Measurements from ENCODE around the gene CHCHD3. TPM values are rescaled to one million over a fixed set of nuclear protein-coding genes. Genes with fewer than 3 reads are reported as not detected.

Gene CHCHD3
- total and polyA plus RNA-seq, 7 experiments from 2014 or later, result 25.6 to 49.7 (median 38.6) TPM

DNA sequence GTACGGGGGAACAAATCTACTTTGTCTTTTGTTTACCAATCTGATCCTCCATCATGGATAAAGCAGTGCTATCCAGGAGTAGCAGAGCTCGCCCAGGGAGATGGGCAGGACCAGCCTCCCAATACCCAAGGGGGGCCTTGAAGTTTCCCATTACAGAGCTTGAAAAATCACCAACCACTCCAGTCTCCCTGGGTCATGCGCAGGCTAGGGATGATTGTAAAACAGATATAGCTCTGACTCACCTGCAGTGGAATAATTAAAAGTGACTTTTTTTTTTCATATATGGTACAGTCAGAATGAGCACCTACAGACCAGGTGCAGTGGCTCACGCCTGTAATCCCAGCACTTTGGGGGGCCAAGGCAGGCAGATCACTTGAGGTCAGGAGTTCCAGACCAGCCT lies 301.1 kb downstream of the CHCHD3 start:
- no peak overlapping the region for H3K4me3 ChIP-seq (ENCODE audit: low read length)
- no peak overlapping the region for H3K4me3 Mint-ChIP-seq
- no peak overlapping the region for H3K27ac ChIP-seq (ENCODE audit: low read depth, low read length)
- H3K36me3 Mint-ChIP-seq, result peaks cover 10 to 21% (median 20%) of the 10 kb centered on the region in 5 donors
- no peak overlapping the region for H3K27ac Mint-ChIP-seq
- H3K4me1 ChIP-seq (ENCODE audit: control insufficient read depth in 2 of 2, insufficient read depth in 2 of 2, low read length in 2 of 2), result peaks cover 0 to 7% of the 10 kb centered on the region in 2 donors
- no peaks in the 10 kb centered on the region for H3K9me3 ChIP-seq (ENCODE audit: control insufficient read depth in 2 of 3, low read length in 3 of 3)
- ChIA-PET POLR2A (no interaction called here), CTCF (no interaction called here)
- H3K9me3 Mint-ChIP-seq, result peaks cover 0 to 7% (median 1%) of the 10 kb centered on the region in 11 donors
- ATAC-seq (no peak), DNase-seq (no peak)
- peaks cover 0 to 8% (median 0%) of the 10 kb centered on the region in 5 donors for H3K27me3 Mint-ChIP-seq
- H3K36me3 ChIP-seq (ENCODE audit: control insufficient read depth in 2 of 3, insufficient read depth in 3 of 3, low read length in 3 of 3), result peaks cover 0 to 7% (median 0%) of the 10 kb centered on the region in 3 experiments
- H3K4me1 Mint-ChIP-seq, result peaks cover 7 to 30% (median 24%) of the 10 kb centered on the region in 7 donors
- intact Hi-C loops (cut with micrococcal nuclease), result no loop called here
- H3K27me3 ChIP-seq (ENCODE audit: control insufficient read depth in 2 of 2, insufficient read depth in 2 of 2, low read length in 2 of 2), result no peaks in the 10 kb centered on the region

DNA sequence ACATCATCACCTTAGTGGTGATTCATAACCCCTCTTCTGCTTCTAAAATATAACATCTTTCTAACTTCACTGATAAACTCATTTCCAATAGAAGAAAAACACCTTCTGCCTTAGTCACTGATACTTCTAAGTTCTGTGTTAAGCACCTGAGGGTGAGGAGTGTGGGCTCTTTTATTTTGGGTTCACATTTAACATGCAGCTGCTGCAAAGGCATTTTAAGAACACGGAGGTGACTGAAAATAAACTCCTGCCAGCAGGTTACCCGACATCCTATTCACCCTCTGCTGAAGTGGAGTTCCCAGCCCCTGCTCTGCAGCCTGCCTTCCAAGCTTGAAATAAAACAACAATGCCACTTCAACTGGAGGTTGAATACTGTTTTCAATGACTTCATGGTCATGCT lies 302.7 kb downstream of the CHCHD3 start:
- intact Hi-C loops (cut with micrococcal nuclease), result loop anchor here in 1 of 2 donors (10.0 kb wide), 1 partner anchor 124 kb away; no protein-coding TSS in a partner anchor
- Histone ChIP-seq H3K27me3 (ENCODE audit: control insufficient read depth in 2 of 2, insufficient read depth in 2 of 2, low read length in 2 of 2) (no peaks in the 10 kb centered on the region), H3K4me3 (ENCODE audit: low read length) (no peak overlapping the region), H3K4me1 (ENCODE audit: control insufficient read depth in 2 of 2, insufficient read depth in 2 of 2, low read length in 2 of 2) (peaks cover 0 to 7% of the 10 kb centered on the region in 2 donors), H3K27ac (ENCODE audit: low read depth, low read length) (no peak overlapping the region), H3K36me3 (ENCODE audit: control insufficient read depth in 2 of 3, insufficient read depth in 3 of 3, low read length in 3 of 3) (peaks cover 0 to 7% (median 0%) of the 10 kb centered on the region in 3 experiments), H3K9me3 (ENCODE audit: control insufficient read depth in 2 of 3, low read length in 3 of 3) (no peaks in the 10 kb centered on the region)
- Mint-ChIP-seq H3K4me3 (no peak overlapping the region), H3K27me3 (peaks cover 0 to 8% (median 0%) of the 10 kb centered on the region in 5 donors), H3K9me3 (peaks cover 0 to 7% (median 1%) of the 10 kb centered on the region in 11 donors), H3K4me1 (peaks cover 7 to 30% (median 24%) of the 10 kb centered on the region in 7 donors), H3K27ac (peak overlapping the region in 4 of 9 donors; percentile 12 to 58 (median 37)), H3K36me3 (peaks cover 4 to 10% (median 6%) of the 10 kb centered on the region in 5 donors)
- ChIA-PET POLR2A (interaction anchor here (1.8 kb wide), 1 partner anchor 8 kb away, joined by 5 read pairs; no protein-coding TSS in a partner anchor), CTCF (no interaction called here)
- ATAC-seq (no peak), DNase-seq (no peak)

- H3K9me3 ChIP-seq (ENCODE audit: control insufficient read depth in 2 of 3, low read length in 3 of 3), result no peaks in the 10 kb centered on the region
- Mint-ChIP-seq H3K4me1 (peaks cover 7 to 30% (median 24%) of the 10 kb centered on the region in 7 donors), H3K9me3 (peaks cover 0 to 7% (median 1%) of the 10 kb centered on the region in 11 donors), H3K36me3 (peaks cover 0 to 7% (median 3%) of the 10 kb centered on the region in 5 donors), H3K27me3 (peaks cover 0 to 8% (median 0%) of the 10 kb centered on the region in 5 donors), H3K27ac (peak overlapping the region in 3 of 9 donors; percentile 12 to 58 (median 52)), H3K4me3 (peak overlapping the region in 2 of 10 donors; percentile 3 to 26)
- H3K27me3 ChIP-seq (ENCODE audit: control insufficient read depth in 2 of 2, insufficient read depth in 2 of 2, low read length in 2 of 2), result no peaks in the 10 kb centered on the region
- H3K36me3 ChIP-seq (ENCODE audit: control insufficient read depth in 2 of 3, insufficient read depth in 3 of 3, low read length in 3 of 3), result peaks cover 0 to 5% (median 0%) of the 10 kb centered on the region in 3 experiments
- intact Hi-C loops (cut with micrococcal nuclease), result loop anchor here in 1 of 2 donors (10.0 kb wide), 1 partner anchor 124 kb away; no protein-coding TSS in a partner anchor
- peaks cover 0 to 7% of the 10 kb centered on the region in 2 donors for H3K4me1 ChIP-seq (ENCODE audit: control insufficient read depth in 2 of 2, insufficient read depth in 2 of 2, low read length in 2 of 2)
- no peak for ATAC-seq
- no peak for DNase-seq
- H3K4me3 ChIP-seq (ENCODE audit: low read length), result no peak overlapping the region
- CTCF ChIA-PET, result no interaction called here
- no peak overlapping the region for H3K27ac ChIP-seq (ENCODE audit: low read depth, low read length)
- POLR2A ChIA-PET, result interaction anchor here (1.8 kb wide), 1 partner anchor 8 kb away, joined by 5 read pairs; no protein-coding TSS in a partner anchor
Measured at GRCh38 chr7:132778761-132779160, 303.1 kb downstream of the CHCHD3 start.

DNA sequence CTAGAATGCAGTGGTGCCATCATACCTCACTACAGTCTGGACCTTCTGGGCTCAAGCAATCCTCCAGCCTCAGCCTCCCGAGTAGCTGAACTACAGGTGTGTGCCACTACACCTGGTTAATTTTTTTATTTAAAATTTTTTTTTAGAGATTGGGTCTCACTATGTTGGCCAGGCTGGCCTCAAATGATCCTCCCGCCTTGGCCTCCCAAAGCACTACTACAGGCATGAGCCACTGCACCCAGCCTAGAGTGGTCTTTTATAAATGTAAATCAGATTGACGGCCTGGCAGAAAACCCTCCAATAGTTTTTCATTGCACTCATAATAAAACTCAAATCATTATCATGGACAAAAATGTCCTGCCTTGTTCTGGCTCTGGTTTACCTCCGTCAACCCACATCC lies 303.9 kb downstream of the CHCHD3 start:
- Histone ChIP-seq H3K4me3 (ENCODE audit: low read length) (no peak overlapping the region), H3K4me1 (ENCODE audit: control insufficient read depth in 2 of 2, insufficient read depth in 2 of 2, low read length in 2 of 2) (peaks cover 0 to 7% of the 10 kb centered on the region in 2 donors), H3K27ac (ENCODE audit: low read depth, low read length) (no peak overlapping the region), H3K27me3 (ENCODE audit: control insufficient read depth in 2 of 2, insufficient read depth in 2 of 2, low read length in 2 of 2) (no peaks in the 10 kb centered on the region), H3K36me3 (ENCODE audit: control insufficient read depth in 2 of 3, insufficient read depth in 3 of 3, low read length in 3 of 3) (no peaks in the 10 kb centered on the region), H3K9me3 (ENCODE audit: control insufficient read depth in 2 of 3, low read length in 3 of 3) (no peaks in the 10 kb centered on the region)
- Mint-ChIP-seq H3K4me3 (peak overlapping the region in 7 of 10 donors; percentile 1 to 74 (median 63)), H3K27me3 (peaks cover 0 to 8% (median 0%) of the 10 kb centered on the region in 5 donors), H3K27ac (peak overlapping the region in 4 of 9 donors; percentile 3 to 63 (median 34)), H3K4me1 (peaks cover 7 to 30% (median 24%) of the 10 kb centered on the region in 7 donors), H3K36me3 (peaks cover 0 to 7% (median 3%) of the 10 kb centered on the region in 5 donors), H3K9me3 (peaks cover 0 to 7% (median 1%) of the 10 kb centered on the region in 11 donors)
- ATAC-seq (no peak), DNase-seq (no peak)
- POLR2A ChIA-PET, result no interaction called here
- intact Hi-C loops (cut with micrococcal nuclease), result loop anchor here in 1 of 2 donors (10.0 kb wide), 1 partner anchor 123 kb away; no protein-coding TSS in a partner anchor
- CTCF ChIA-PET, result no interaction called here

DNA sequence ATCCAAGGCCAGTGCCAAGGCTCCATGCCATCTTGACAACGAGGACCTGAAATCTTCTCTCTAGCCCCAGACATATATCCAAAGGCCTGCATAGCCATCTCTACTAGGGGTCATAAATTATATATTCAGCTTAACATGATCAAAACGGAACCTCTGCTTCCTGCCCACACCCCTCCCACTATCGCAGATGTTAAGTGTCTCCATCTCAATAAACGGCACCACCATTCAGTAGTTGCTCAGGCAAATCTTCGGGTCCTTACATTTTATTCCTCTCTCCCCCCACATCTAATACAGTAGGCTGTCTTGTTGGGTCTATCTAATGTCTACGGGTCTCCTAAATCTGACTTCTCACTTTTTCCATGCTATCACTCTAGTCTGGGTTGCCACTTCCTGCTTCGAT lies 304.5 kb downstream of the CHCHD3 start:
- POLR2A ChIA-PET, result no interaction called here

DNA sequence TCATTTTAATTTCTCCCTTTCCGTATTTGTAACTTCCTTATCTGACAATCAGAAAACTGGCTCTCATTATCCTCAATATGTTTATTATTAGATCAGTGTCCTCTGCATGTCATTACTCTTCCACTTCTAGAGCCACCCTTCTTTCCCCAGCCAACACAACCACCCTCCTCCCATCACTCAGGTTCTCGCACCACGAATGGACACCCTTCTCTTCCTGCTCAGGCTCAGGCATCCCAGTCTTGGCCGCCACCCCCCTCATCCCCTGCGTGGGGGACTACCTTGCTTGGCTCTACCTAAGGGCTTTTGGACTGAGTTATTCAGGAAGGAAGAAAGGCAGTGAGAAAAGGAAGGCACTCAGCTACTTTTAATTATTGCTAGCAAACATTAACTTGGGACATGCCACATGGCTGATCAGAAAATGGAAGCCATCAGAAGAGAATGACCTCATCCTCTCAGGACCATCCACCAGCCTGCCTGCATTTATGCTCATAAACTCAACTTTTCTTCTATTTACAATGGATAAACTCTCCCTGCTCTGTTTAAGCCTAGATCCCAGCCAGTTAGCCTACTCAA lies 305.8 kb downstream of the CHCHD3 start:
- H3K4me1 Mint-ChIP-seq, result peaks cover 13 to 39% (median 33%) of the 10 kb centered on the region in 7 donors
- DNase-seq (no peak), ATAC-seq (no peak)
- Histone ChIP-seq H3K27me3 (ENCODE audit: control insufficient read depth in 2 of 2, insufficient read depth in 2 of 2, low read length in 2 of 2) (no peaks in the 10 kb centered on the region), H3K27ac (ENCODE audit: low read depth, low read length) (no peak overlapping the region), H3K36me3 (ENCODE audit: control insufficient read depth in 2 of 3, insufficient read depth in 3 of 3, low read length in 3 of 3) (no peaks in the 10 kb centered on the region), H3K4me1 (ENCODE audit: control insufficient read depth in 2 of 2, insufficient read depth in 2 of 2, low read length in 2 of 2) (peaks cover 0 to 12% of the 10 kb centered on the region in 2 donors), H3K4me3 (ENCODE audit: low read length) (no peak overlapping the region), H3K9me3 (ENCODE audit: control insufficient read depth in 2 of 3, low read length in 3 of 3) (no peaks in the 10 kb centered on the region)
- H3K27ac Mint-ChIP-seq, result peak overlapping the region in 2 of 9 donors; percentile 14 to 60
- POLR2A ChIA-PET, result interaction anchor here (0.8 kb wide), 1 partner anchor 67 kb away, joined by 3 read pairs; no protein-coding TSS in a partner anchor
- peaks cover 0 to 8% (median 1%) of the 10 kb centered on the region in 11 donors for H3K9me3 Mint-ChIP-seq
- CTCF ChIA-PET, result no interaction called here
- intact Hi-C loops (cut with micrococcal nuclease), result loop anchor here in 1 of 2 donors (10.0 kb wide), 1 partner anchor 121 kb away; no protein-coding TSS in a partner anchor
- H3K4me3 Mint-ChIP-seq, result no peak overlapping the region
- peaks cover 0 to 8% (median 0%) of the 10 kb centered on the region in 5 donors for H3K27me3 Mint-ChIP-seq
- peaks cover 0 to 6% (median 3%) of the 10 kb centered on the region in 5 donors for H3K36me3 Mint-ChIP-seq

More for the DNA sequence above, 304.5 kb downstream of the CHCHD3 start:
- H3K27me3 Mint-ChIP-seq, result peaks cover 0 to 8% (median 0%) of the 10 kb centered on the region in 5 donors
- ATAC-seq, result peak; percentile 34
- CTCF ChIA-PET, result no interaction called here
- H3K9me3 Mint-ChIP-seq, result peaks cover 0 to 8% (median 1%) of the 10 kb centered on the region in 11 donors
- peak overlapping the region in 9 of 10 donors; percentile 1 to 74 (median 62) for H3K4me3 Mint-ChIP-seq
- peak overlapping the region in 5 of 9 donors; percentile 2 to 69 (median 16) for H3K27ac Mint-ChIP-seq
- no peaks in the 10 kb centered on the region for H3K9me3 ChIP-seq (ENCODE audit: control insufficient read depth in 2 of 3, low read length in 3 of 3)
- H3K27me3 ChIP-seq (ENCODE audit: control insufficient read depth in 2 of 2, insufficient read depth in 2 of 2, low read length in 2 of 2), result no peaks in the 10 kb centered on the region
- peaks cover 7 to 30% (median 24%) of the 10 kb centered on the region in 7 donors for H3K4me1 Mint-ChIP-seq
- peaks cover 0 to 7% (median 3%) of the 10 kb centered on the region in 5 donors for H3K36me3 Mint-ChIP-seq
- intact Hi-C loops (cut with micrococcal nuclease), result loop anchor here in 1 of 2 donors (10.0 kb wide), 1 partner anchor 123 kb away; no protein-coding TSS in a partner anchor
- H3K4me3 ChIP-seq (ENCODE audit: low read length), result no peak overlapping the region
- H3K36me3 ChIP-seq (ENCODE audit: control insufficient read depth in 2 of 3, insufficient read depth in 3 of 3, low read length in 3 of 3), result no peaks in the 10 kb centered on the region
- DNase-seq, result peak in 2 of 9 donors; percentile 4 to 5
- H3K4me1 ChIP-seq (ENCODE audit: control insufficient read depth in 2 of 2, insufficient read depth in 2 of 2, low read length in 2 of 2), result peaks cover 0 to 7% of the 10 kb centered on the region in 2 donors
- H3K27ac ChIP-seq (ENCODE audit: low read depth, low read length), result no peak overlapping the region
